Loucy (cell line): ENCODE data around the gene NPB.

Experiments used
- H2AFZ ChIP-seq: fragments of 200-600 bp; sonication (generic); 2 replicates; pipeline ENCODE4 v1.6.0; 2016; ENCODE audit warnings: antibody characterized with exemption, mild to moderate bottlenecking, low read length, moderate library complexity
- H3F3A ChIP-seq: fragments of 200-600 bp; 2 replicates; pipeline ENCODE4 v1.6.0; 2016; ENCODE audit warnings: antibody characterized with exemption, low read depth, mild to moderate bottlenecking
- H3K27me3 ChIP-seq: fragments of 200-600 bp; sonication (generic); 2 replicates; pipeline ENCODE4 v1.6.1; 2014; ENCODE audit warnings: low read length, mild to moderate bottlenecking; ENCODE audit not compliant: insufficient read depth, poor library complexity, severe bottlenecking
- H3K36me3 ChIP-seq: fragments of 200-600 bp; sonication (generic); 2 replicates; pipeline ENCODE4 v1.6.1; 2016; ENCODE audit warnings: low read length; ENCODE audit not compliant: insufficient read depth
- H3K4me1 ChIP-seq: fragments of 200-600 bp; sonication (generic); 2 replicates; pipeline ENCODE4 v1.5.1; 2014; ENCODE audit warnings: low read length, mild to moderate bottlenecking; ENCODE audit not compliant: insufficient read depth, poor library complexity, severe bottlenecking
- H3K4me2 ChIP-seq: fragments of 200-600 bp; sonication (generic); 2 replicates; pipeline ENCODE4 v1.6.0; 2014; ENCODE audit warnings: antibody characterized with exemption, low read length, low read depth, mild to moderate bottlenecking; ENCODE audit not compliant: poor library complexity, severe bottlenecking
- H3K4me3 ChIP-seq: fragments of 200-600 bp; sonication (generic); 2 replicates; pipeline ENCODE4 v1.5.1; 2014; ENCODE audit warnings: low read length, mild to moderate bottlenecking, mixed read lengths; ENCODE audit not compliant: poor library complexity, severe bottlenecking
- H3K79me2 ChIP-seq: fragments of 200-600 bp; sonication (generic); 2 replicates; pipeline ENCODE4 v1.6.1; 2014; ENCODE audit warnings: low read length; ENCODE audit not compliant: insufficient read depth
- H3K9ac ChIP-seq: fragments of 200-600 bp; sonication (generic); 2 replicates; pipeline ENCODE4 v1.6.0; 2014; ENCODE audit warnings: mild to moderate bottlenecking, low read depth, low read length, moderate library complexity; ENCODE audit not compliant: poor library complexity, severe bottlenecking
- H3K9me2 ChIP-seq: fragments of 200-600 bp; sonication (generic); replicated peaks from 2 replicates; pipeline ENCODE4 v1.6.1; 2016; ENCODE audit warnings: low read depth, low read length, mixed read lengths
- H3K9me3 ChIP-seq: fragments of 200-600 bp; sonication (generic); 2 replicates; pipeline ENCODE4 v1.6.1; 2014; ENCODE audit warnings: mild to moderate bottlenecking, antibody characterized with exemption, low read length, low read depth; ENCODE audit not compliant: insufficient read depth
- H4K20me1 ChIP-seq: fragments of 200-600 bp; sonication (generic); 2 replicates; pipeline ENCODE4 v1.6.0; 2014; ENCODE audit warnings: antibody characterized with exemption, low read length, mild to moderate bottlenecking; ENCODE audit not compliant: insufficient read depth, poor library complexity, severe bottlenecking
- EZH2phosphoT487 ChIP-seq: fragments of 200-600 bp; IDR thresholded peaks from 2 replicates; pipeline ENCODE4 v1.6.1; 2018; ENCODE audit warnings: antibody characterized with exemption, mild to moderate bottlenecking, moderate library complexity, borderline replicate concordance
- TF ChIP-seq, protein P1 (sequence below): fragments of 200-600 bp; sonication (generic); conservative IDR thresholded peaks from 2 replicates; pipeline ENCODE4 v1.5.1; 2014; ENCODE audit warnings: mild to moderate bottlenecking, antibody characterized with exemption, low read length

The NPB gene

DNA sequence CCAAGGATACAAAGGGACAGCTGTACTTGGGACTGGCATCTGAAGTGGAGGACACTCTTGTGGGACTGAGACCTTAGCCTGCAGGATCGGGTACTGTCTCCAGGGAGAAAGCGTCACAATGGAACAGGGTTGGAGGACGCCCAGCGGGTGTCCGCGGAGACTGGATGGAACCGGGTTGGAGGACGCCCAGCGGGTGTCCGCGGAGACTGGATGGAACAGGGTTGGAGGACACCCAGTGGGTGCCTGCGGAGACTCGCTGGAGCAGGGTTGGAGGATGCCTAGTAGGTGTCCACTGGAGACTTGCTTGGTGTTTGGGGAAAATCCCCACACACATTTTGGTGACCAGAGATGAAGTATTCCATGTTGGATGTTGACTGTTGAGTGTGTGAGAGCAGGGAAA is 45.2 kb downstream of the NPB start, which contains the start of gene MYADML2:
Gene MYADML2, minus strand, starts transcription at position 45 of the 400 bp plus-strand sequence. CDS start 5,492 bp downstream, outside the sequence.
- Histone ChIP-seq H3K36me3 (no peaks in the 10 kb centered on the region), H3F3A (no peaks in the 10 kb centered on the region), H3K9me2 (no peaks in the 10 kb centered on the region), H3K79me2 (no peaks in the 10 kb centered on the region), H3K4me3 (no peak within 1 kb of the TSS), H3K9ac (no peak within 1 kb of the TSS), H3K9me3 (no peaks in the 10 kb centered on the region), H2AFZ (no peak within 1 kb of the TSS), H3K27me3 (no peaks in the 10 kb centered on the region), H3K4me1 (no peaks in the 10 kb centered on the region), H4K20me1 (no peaks in the 10 kb centered on the region), H3K4me2 (no peak within 1 kb of the TSS)
- TF ChIP-seq, protein P1, sequence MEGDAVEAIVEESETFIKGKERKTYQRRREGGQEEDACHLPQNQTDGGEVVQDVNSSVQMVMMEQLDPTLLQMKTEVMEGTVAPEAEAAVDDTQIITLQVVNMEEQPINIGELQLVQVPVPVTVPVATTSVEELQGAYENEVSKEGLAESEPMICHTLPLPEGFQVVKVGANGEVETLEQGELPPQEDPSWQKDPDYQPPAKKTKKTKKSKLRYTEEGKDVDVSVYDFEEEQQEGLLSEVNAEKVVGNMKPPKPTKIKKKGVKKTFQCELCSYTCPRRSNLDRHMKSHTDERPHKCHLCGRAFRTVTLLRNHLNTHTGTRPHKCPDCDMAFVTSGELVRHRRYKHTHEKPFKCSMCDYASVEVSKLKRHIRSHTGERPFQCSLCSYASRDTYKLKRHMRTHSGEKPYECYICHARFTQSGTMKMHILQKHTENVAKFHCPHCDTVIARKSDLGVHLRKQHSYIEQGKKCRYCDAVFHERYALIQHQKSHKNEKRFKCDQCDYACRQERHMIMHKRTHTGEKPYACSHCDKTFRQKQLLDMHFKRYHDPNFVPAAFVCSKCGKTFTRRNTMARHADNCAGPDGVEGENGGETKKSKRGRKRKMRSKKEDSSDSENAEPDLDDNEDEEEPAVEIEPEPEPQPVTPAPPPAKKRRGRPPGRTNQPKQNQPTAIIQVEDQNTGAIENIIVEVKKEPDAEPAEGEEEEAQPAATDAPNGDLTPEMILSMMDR, result no peak
- TF ChIP-seq EZH2phosphoT487, result no peak

GRCh38 chr17:81948635-81949378 is 46.8 kb downstream of the NPB start:
- H3K9ac ChIP-seq, result no peak overlapping the region
- H3K79me2 ChIP-seq, result no peaks in the 10 kb centered on the region
- H4K20me1 ChIP-seq, result no peaks in the 10 kb centered on the region
- H3K4me1 ChIP-seq, result no peaks in the 10 kb centered on the region
- H3K4me2 ChIP-seq, result no peak overlapping the region
- no peak overlapping the region for H2AFZ ChIP-seq
- no peaks in the 10 kb centered on the region for H3K9me2 ChIP-seq
- no peaks in the 10 kb centered on the region for H3K27me3 ChIP-seq
- no peak for TF ChIP-seq EZH2phosphoT487
- TF ChIP-seq, protein P1, result no peak
- no peak overlapping the region for H3K4me3 ChIP-seq
- no peaks in the 10 kb centered on the region for H3F3A ChIP-seq
- no peaks in the 10 kb centered on the region for H3K9me3 ChIP-seq
- no peaks in the 10 kb centered on the region for H3K36me3 ChIP-seq

DNA sequence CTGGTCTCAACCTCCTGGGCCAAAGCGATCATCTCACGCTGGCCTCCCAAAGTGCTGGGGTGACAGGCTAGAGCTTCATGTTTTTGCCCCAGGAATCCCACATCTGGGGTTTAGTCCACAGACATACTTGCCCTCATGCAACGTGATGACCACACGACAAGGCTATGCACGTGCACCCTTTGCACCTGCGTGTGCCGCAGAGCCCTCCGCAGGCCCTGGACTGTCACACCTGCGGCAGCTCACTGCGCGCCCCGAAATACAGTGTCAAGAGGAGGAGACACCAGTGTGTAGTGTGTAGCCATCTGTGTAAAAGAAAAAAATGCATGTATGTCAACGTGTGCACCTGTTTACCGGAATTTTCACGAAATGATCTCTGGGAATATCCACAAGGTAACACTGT is 48.5 kb downstream of the NPB start:
- TF ChIP-seq, protein P1, result no peak
- no peak for TF ChIP-seq EZH2phosphoT487

More for the DNA sequence above, 48.5 kb downstream of the NPB start:
- no peaks in the 10 kb centered on the region for H3K9me2 ChIP-seq
- no peaks in the 10 kb centered on the region for H3F3A ChIP-seq
- no peak overlapping the region for H3K4me3 ChIP-seq
- no peaks in the 10 kb centered on the region for H4K20me1 ChIP-seq
- no peaks in the 10 kb centered on the region for H3K4me1 ChIP-seq
- no peaks in the 10 kb centered on the region for H3K9me3 ChIP-seq
- no peaks in the 10 kb centered on the region for H3K36me3 ChIP-seq
- no peak overlapping the region for H3K9ac ChIP-seq
- no peak overlapping the region for H3K4me2 ChIP-seq
- no peak overlapping the region for H2AFZ ChIP-seq
- no peaks in the 10 kb centered on the region for H3K79me2 ChIP-seq
- H3K27me3 ChIP-seq, result no peaks in the 10 kb centered on the region
